Prostate gland (tissue), 2 donors: ENCODE results near the gene TAT.

Experiments used
- POLR2A ChIP-seq: fragments of 450-650 bp; IDR thresholded peaks from one replicate; pipeline ENCODE4 v1.6.1; 2016; ENCODE audit warnings: antibody characterized with exemption, mild to moderate bottlenecking
- POLR2AphosphoS5 ChIP-seq: sonication (generic); formaldehyde crosslinking; IDR thresholded peaks from one replicate; pipeline ENCODE4 v1.6.1; 2017; ENCODE audit warnings: antibody characterized with exemption
- TF ChIP-seq, protein P1 (sequence below), 4 experiments: fragments of 200-600 bp in 2 of 4; fragments of 450-650 bp in 2 of 4; sonication (generic) in 2 of 4; IDR thresholded peaks; 1 replicate in 3 of 4; 2 replicates in 1 of 4; pipeline ENCODE4 v1.5.1; 2016 to 2019; ENCODE audit warnings: antibody characterized with exemption in 4 of 4, mild to moderate bottlenecking in 2 of 4, moderate library complexity in 2 of 4

GRCh38 chr16:71557299-71557698 lies 19.6 kb downstream of the TAT start:
- TF ChIP-seq, protein P1, sequence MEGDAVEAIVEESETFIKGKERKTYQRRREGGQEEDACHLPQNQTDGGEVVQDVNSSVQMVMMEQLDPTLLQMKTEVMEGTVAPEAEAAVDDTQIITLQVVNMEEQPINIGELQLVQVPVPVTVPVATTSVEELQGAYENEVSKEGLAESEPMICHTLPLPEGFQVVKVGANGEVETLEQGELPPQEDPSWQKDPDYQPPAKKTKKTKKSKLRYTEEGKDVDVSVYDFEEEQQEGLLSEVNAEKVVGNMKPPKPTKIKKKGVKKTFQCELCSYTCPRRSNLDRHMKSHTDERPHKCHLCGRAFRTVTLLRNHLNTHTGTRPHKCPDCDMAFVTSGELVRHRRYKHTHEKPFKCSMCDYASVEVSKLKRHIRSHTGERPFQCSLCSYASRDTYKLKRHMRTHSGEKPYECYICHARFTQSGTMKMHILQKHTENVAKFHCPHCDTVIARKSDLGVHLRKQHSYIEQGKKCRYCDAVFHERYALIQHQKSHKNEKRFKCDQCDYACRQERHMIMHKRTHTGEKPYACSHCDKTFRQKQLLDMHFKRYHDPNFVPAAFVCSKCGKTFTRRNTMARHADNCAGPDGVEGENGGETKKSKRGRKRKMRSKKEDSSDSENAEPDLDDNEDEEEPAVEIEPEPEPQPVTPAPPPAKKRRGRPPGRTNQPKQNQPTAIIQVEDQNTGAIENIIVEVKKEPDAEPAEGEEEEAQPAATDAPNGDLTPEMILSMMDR (IDR thresholded peaks at IDR 0.05): no peak
- TF ChIP-seq POLR2AphosphoS5: no peak
- TF ChIP-seq POLR2A: no peak
